GM12878 (cell line): ENCODE results near the gene HPS5. TPM values are rescaled to one million over a fixed set of nuclear protein-coding genes. Genes with fewer than 3 reads are reported as not detected.

ENCODE experiments used
- ATAC-seq: fragments of 200-7000 bp; cut with Tn5 transposase; 3 replicates; pipeline ENCODE4 v1.9.1; 2020; ENCODE audit warnings: mild to moderate bottlenecking, moderate library complexity
- BruUV-seq: library from RNA; stranded (reverse); fragments of 400-500 nt; replicated peaks from 2 replicates; lab custom pipeline; 2021; lab: Mats Ljungman, UMichigan
- CTCF ChIA-PET: fragments of 300-600 bp; sonication (Branson Sonifier 250); formaldehyde crosslinking; extraction: SDS; loops from one replicate; lab custom pipeline; 2021; ENCODE audit warnings: inconsistent platforms; lab: Yijun Ruan, JAX
- POLR2A ChIA-PET: fragments of 350-600 bp; formaldehyde crosslinking; extraction: SDS; loops from one replicate; lab custom pipeline; 2021; ENCODE audit warnings: inconsistent platforms; lab: Charles Lee
- RAD21 ChIA-PET: fragments of 300-600 bp; sonication (Branson Sonifier 250); formaldehyde crosslinking; loops from one replicate; lab custom pipeline; 2023; ENCODE audit warnings: antibody characterized with exemption; ENCODE audit not compliant: unreplicated experiment; lab: Charles Lee
- SMC1A ChIA-PET: fragments of 300-600 bp; sonication (Branson Sonifier 250); formaldehyde crosslinking; loops from one replicate; lab custom pipeline; 2023; ENCODE audit not compliant: unreplicated experiment, uncharacterized antibody; lab: Charles Lee
- DNase-seq: peaks from one replicate; pipeline ENCODE4 v3.0.0-alpha.2; 2011; ENCODE audit warnings: low read depth, low spot score
- FAIRE-seq: peaks from 3 replicates; lab custom pipeline; 2011; peaks lifted over from hg19 to GRCh38; lab: Jason Lieb, UNC
- H2AFZ ChIP-seq: 2 replicates; pipeline ENCODE4 v1.6.0; 2011; ENCODE audit warnings: low read depth, low read length, control low read depth; ENCODE audit not compliant: control insufficient read depth
- H3K27ac ChIP-seq: 2 replicates; pipeline ENCODE4 v1.5.1; 2011; ENCODE audit warnings: control low read depth; ENCODE audit not compliant: control insufficient read depth, insufficient read depth
- H3K27me3 ChIP-seq, 2 experiments: replicated peaks in 1 of 2; 2 replicates each; pipeline versions ENCODE4 v1.6.0 to v1.6.1; 2011; ENCODE audit warnings: low read length in 1 of 2; ENCODE audit not compliant: control insufficient read depth in 2 of 2, insufficient read depth in 2 of 2
- H3K36me3 ChIP-seq, 2 experiments: 2 replicates each; pipeline ENCODE4 v1.5.1; 2011; ENCODE audit warnings: low read length in 1 of 2; ENCODE audit not compliant: control insufficient read depth in 2 of 2, insufficient read depth in 2 of 2
- H3K4me1 ChIP-seq: 2 replicates; pipeline ENCODE4 v1.6.1; 2011; ENCODE audit warnings: mild to moderate bottlenecking, low read length, moderate library complexity, mixed read lengths; ENCODE audit not compliant: control insufficient read depth, insufficient read depth
- H3K4me2 ChIP-seq: 2 replicates; pipeline ENCODE4 v1.6.0; 2011; ENCODE audit warnings: control low read depth; ENCODE audit not compliant: control insufficient read depth, insufficient read depth
- H3K4me3 ChIP-seq: fragments of 200-600 bp; sonication (generic); 2 replicates; pipeline ENCODE4 v1.5.1; 2016
- H3K79me2 ChIP-seq: 2 replicates; pipeline ENCODE4 v1.6.0; 2011; ENCODE audit warnings: low read length; ENCODE audit not compliant: control insufficient read depth, insufficient read depth
- H3K9ac ChIP-seq: 2 replicates; pipeline ENCODE4 v1.8.0; 2011; ENCODE audit warnings: low read length, control low read depth, mixed read lengths; ENCODE audit not compliant: control insufficient read depth, insufficient read depth
- H3K9me3 ChIP-seq: replicated peaks from 3 replicates; pipeline ENCODE4 v1.5.1; 2011; ENCODE audit warnings: mild to moderate bottlenecking, low read length; ENCODE audit not compliant: control insufficient read depth, insufficient read depth
- H4K20me1 ChIP-seq: 2 replicates; pipeline ENCODE4 v1.6.0; 2011; ENCODE audit not compliant: control insufficient read depth, insufficient read depth
- ASH2L ChIP-seq: fragments of 300-600, 200-600 bp; sonication (generic); IDR thresholded peaks from 2 replicates; pipeline ENCODE4 v1.6.1; 2017; ENCODE audit warnings: low read depth, mild to moderate bottlenecking, borderline replicate concordance
- BACH1 ChIP-seq: fragments of 450-650 bp; IDR thresholded peaks from 2 replicates; pipeline ENCODE4 v1.6.1; 2017; ENCODE audit warnings: mild to moderate bottlenecking, borderline replicate concordance
- CREM ChIP-seq: IDR thresholded peaks from 2 replicates; pipeline ENCODE4 v1.6.1; 2014; ENCODE audit warnings: antibody characterized with exemption, low read depth
- E2F8 ChIP-seq: fragments of 450-650 bp; IDR thresholded peaks from 2 replicates; pipeline ENCODE4 v1.6.1; 2018; ENCODE audit warnings: mild to moderate bottlenecking, low read depth, moderate library complexity; ENCODE audit not compliant: partially characterized antibody
- EP300 ChIP-seq, 2 experiments: fragments of 150-350 bp in 1 of 2; IDR thresholded peaks; 2 replicates each; pipeline ENCODE4 v1.6.1; 2011 to 2012; ENCODE audit warnings: low read depth in 2 of 2, low read length in 2 of 2, borderline replicate concordance in 1 of 2, improper control_type of control experiment in 1 of 2, inconsistent platforms in 1 of 2; ENCODE audit not compliant: control insufficient read depth in 1 of 2
- ESRRA ChIP-seq: IDR thresholded peaks from 2 replicates; pipeline ENCODE4 v1.6.1; 2012; ENCODE audit warnings: mild to moderate bottlenecking, low read length, improper control_type of control experiment
- FOS ChIP-seq: IDR thresholded peaks from 3 replicates; pipeline ENCODE4 v1.6.1; 2011; ENCODE audit warnings: borderline replicate concordance; ENCODE audit not compliant: insufficient read length; ENCODE audit errors: extremely low read depth
- MEF2A ChIP-seq: IDR thresholded peaks from 2 replicates; pipeline ENCODE4 v1.6.1; 2011; ENCODE audit warnings: low read depth, mild to moderate bottlenecking, low read length, moderate library complexity; ENCODE audit not compliant: insufficient read depth
- MTA2 ChIP-seq: fragments of 450-650 bp; IDR thresholded peaks from 2 replicates; pipeline ENCODE4 v1.6.1; 2016; ENCODE audit warnings: low read depth, mild to moderate bottlenecking, moderate library complexity
- NR2C1 ChIP-seq: fragments of 450-650 bp; IDR thresholded peaks from 2 replicates; pipeline ENCODE4 v1.6.1; 2017; ENCODE audit warnings: antibody characterized with exemption, mild to moderate bottlenecking, moderate library complexity
- PAX5 ChIP-seq: IDR thresholded peaks from 2 replicates; pipeline ENCODE4 v1.6.1; 2011; ENCODE audit warnings: low read depth, low read length, borderline replicate concordance
- PAX8 ChIP-seq: fragments of 450-650 bp; IDR thresholded peaks from 2 replicates; pipeline ENCODE4 v1.6.1; 2017; ENCODE audit warnings: mild to moderate bottlenecking, moderate library complexity
- PRDM15 ChIP-seq: fragments of 450-650 bp; formaldehyde crosslinking; IDR thresholded peaks from 2 replicates; pipeline ENCODE4 v1.4.0; 2020; ENCODE audit warnings: mild to moderate bottlenecking, moderate library complexity
- ZNF274 ChIP-seq: IDR thresholded peaks from one replicate; pipeline ENCODE4 v1.8.0; 2011; ENCODE audit not compliant: insufficient read length, insufficient read depth
- WGBS: methylation state at CpG from one replicate; pipeline ENCODE4 v1.1.6; 2016; ENCODE audit warnings: low lambda C conversion rate; ENCODE audit not compliant: insufficient replicate concordance, insufficient coverage; ENCODE audit errors: missing lambda C conversion rate; 5-methylcytosine and 5-hydroxymethylcytosine counted together
- in situ Hi-C: fragments of 300-500 bp; cut with MboI; formaldehyde crosslinking; loops from 9 replicates; pipeline ENCODE4 v1.14.3; 2018; ENCODE audit warnings: mixed read lengths
- intact Hi-C: fragments of 100-400 bp; cut with micrococcal nuclease; formaldehyde crosslinking; loops from one replicate; pipeline ENCODE4 v1.14.2; 2022; ENCODE audit not compliant: unreplicated experiment
- polyA plus RNA-seq, 11 experiments: library from polyadenylated mRNA; depleted of rRNA in 4 of 11; unstranded in 6 of 11; stranded (reverse) in 5 of 11; fragments of >200 nt; fragmentation: Nextera tagmentation in 4 of 11; fragmentation: Illumina TruSeq in 1 of 11; extraction: Ambion mirVana in 4 of 11; extraction: Trizol in 1 of 11; gene quantifications; 1 replicate in 1 of 11; 2 replicates in 10 of 11; pipeline versions ENCODE4 v1.2.1 to v1.2.3, GENCODE V29; 2011 to 2016; ENCODE audit warnings: inconsistent platforms in 2 of 11, missing spikeins in 2 of 11, low read depth in 1 of 11
- total RNA-seq, 4 experiments: library from RNA; depleted of rRNA in 3 of 4; stranded (reverse); fragments of >200 nt in 3 of 4; fragmentation: Illumina TruSeq in 1 of 4; extraction: Trizol in 1 of 4; gene quantifications; 2 replicates each; pipeline versions ENCODE4 v1.2.1 to v1.2.3, GENCODE V29; 2013 to 2021
- TF ChIP-seq, protein P1 (sequence below): IDR thresholded peaks from 2 replicates; pipeline ENCODE4 v1.6.1; 2012; ENCODE audit warnings: low read depth, low read length, improper control_type of control experiment

HPS5 gene
- total and polyA plus RNA-seq, 10 of the 15 experiments (the other 5 are each of a cell fraction or from before 2014, with no cell fraction given), result 11.9 to 32.6 (median 23.5) TPM

DNA sequence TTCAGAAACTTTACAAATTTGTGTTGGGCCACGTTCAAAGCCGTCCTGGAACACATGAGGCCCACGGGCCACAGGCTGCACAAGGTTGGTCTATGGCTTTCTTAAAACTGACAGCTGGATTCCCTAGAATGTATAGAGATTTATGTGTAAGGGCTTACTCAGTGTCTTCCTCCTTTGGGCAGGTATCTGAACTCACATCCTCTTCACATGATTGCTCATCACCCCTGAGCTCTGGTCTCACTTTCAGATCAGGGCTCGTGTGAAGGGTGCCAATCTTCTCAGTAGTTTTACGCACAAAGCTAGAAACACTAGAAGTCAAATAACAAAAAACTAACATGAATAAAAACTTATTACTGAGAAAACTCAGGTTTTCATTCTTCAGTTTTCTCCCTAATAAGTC, 27.1 kb downstream of the HPS5 start:
- TF ChIP-seq, protein P1, sequence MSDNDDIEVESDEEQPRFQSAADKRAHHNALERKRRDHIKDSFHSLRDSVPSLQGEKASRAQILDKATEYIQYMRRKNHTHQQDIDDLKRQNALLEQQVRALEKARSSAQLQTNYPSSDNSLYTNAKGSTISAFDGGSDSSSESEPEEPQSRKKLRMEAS, result no peak
- TF ChIP-seq PAX8 (no peak), BACH1 (no peak), ASH2L (no peak), PAX5 (no peak), FOS (no peak), ESRRA (no peak), PRDM15 (CRISPR knock-in tag) (no peak), NR2C1 (no peak), CREM (no peak), E2F8 (no peak), EP300 (IDR thresholded peaks at IDR 0.05; ENCODE audit: borderline replicate concordance in 1 of 2, control insufficient read depth in 1 of 2, low read depth in 2 of 2, low read length in 2 of 2) (no peak), MEF2A (no peak), ZNF274 (no peak), MTA2 (no peak)
- Histone ChIP-seq H4K20me1 (no peaks in the 10 kb centered on the region), H3K27ac (peak overlapping the region; percentile 39; the same call in 1 of the 2 replicates), H3K4me2 (no peak overlapping the region), H3K4me1 (peaks cover 5% of the 10 kb centered on the region), H3K79me2 (no peaks in the 10 kb centered on the region), H3K4me3 (no peak overlapping the region), H3K36me3 (peaks cover 10 to 66% of the 10 kb centered on the region in 2 experiments), H3K27me3 (no peaks in the 10 kb centered on the region), H3K9me3 (no peaks in the 10 kb centered on the region), H3K9ac (no peak overlapping the region), H2AFZ (no peak overlapping the region)
- in situ Hi-C loops (no loop called here), intact Hi-C loops (no loop called here)
- POLR2A ChIA-PET, result interaction anchor here (1.0 to 1.2 kb wide), 2 partner anchors 18 kb away, joined by 3 read pairs; no protein-coding TSS in a partner anchor
- RAD21 ChIA-PET, result interaction anchor here (1.5 to 1.9 kb wide), 2 partner anchors 19 to 51 kb away, joined by 3 to 9 read pairs; no protein-coding TSS in a partner anchor
- WGBS, result 70% methylated on average over 5 of the region's 5 CpGs
- CTCF ChIA-PET, result interaction anchor here (0.6 to 1.5 kb wide), 4 partner anchors 9 to 184 kb away, joined by 3 to 8 read pairs (median 4); no protein-coding TSS in a partner anchor
- SMC1A ChIA-PET, result interaction anchor here (0.7 to 1.3 kb wide), 4 partner anchors 14 to 172 kb away, joined by 3 to 6 read pairs (median 4); no protein-coding TSS in a partner anchor
- FAIRE-seq, result peak; percentile 27
- BruUV-seq, result no TSS peak
- ATAC-seq, result peak; percentile 35; the same call in 1 of the 3 replicates
- no peak for DNase-seq
